ENCODE data around the gene LEO1.

DNA sequence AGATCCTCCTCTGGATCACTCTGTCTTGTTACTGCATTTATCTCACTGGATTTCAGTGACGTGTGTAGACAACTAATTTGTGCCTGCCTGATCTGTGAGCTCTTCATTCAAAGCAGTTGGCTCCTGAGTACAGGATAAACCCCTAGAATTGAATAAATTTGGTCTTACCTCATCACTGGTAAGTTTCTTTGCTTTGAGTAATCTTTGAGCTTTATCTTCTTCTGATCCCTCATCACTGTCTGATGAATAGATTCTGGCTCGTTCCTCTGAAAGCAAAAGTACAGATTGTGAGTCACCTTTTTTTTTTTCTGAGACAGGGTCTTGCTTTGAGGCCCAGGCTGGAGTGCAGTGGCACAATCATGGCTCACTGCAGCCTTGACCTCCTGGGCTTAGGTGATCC, 24.5 kb downstream of the LEO1 start:
- TF ChIP-seq, protein P1, sequence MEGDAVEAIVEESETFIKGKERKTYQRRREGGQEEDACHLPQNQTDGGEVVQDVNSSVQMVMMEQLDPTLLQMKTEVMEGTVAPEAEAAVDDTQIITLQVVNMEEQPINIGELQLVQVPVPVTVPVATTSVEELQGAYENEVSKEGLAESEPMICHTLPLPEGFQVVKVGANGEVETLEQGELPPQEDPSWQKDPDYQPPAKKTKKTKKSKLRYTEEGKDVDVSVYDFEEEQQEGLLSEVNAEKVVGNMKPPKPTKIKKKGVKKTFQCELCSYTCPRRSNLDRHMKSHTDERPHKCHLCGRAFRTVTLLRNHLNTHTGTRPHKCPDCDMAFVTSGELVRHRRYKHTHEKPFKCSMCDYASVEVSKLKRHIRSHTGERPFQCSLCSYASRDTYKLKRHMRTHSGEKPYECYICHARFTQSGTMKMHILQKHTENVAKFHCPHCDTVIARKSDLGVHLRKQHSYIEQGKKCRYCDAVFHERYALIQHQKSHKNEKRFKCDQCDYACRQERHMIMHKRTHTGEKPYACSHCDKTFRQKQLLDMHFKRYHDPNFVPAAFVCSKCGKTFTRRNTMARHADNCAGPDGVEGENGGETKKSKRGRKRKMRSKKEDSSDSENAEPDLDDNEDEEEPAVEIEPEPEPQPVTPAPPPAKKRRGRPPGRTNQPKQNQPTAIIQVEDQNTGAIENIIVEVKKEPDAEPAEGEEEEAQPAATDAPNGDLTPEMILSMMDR (conservative IDR thresholded peaks at IDR 0.05; ENCODE audit: low read length) = no peak
- no peak for TF ChIP-seq EZH2phosphoT487 (IDR thresholded peaks at IDR 0.05; ENCODE audit: borderline replicate concordance)

Measured in Loucy (cell line).